Measurements from ENCODE around the gene ARHGEF16.

The ARHGEF16 gene

DNA sequence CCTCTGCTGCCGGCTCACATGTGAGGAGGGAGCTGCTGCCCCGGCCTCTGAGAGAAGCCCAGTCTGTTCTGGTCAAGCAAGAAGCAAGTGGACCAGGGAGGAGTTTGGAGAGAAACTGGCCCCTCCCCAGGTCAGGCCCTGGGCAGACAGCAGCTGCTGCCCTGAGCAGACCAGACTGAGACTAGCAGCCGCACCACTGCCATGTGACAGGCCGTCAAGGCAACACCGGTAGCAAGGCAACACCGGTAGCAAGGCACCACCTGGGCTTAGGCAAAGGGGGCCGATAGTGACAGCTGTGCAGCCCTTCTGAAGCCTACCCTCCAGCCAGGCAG, 50.3 kb downstream of the ARHGEF16 start:
- no peak for DNase-seq

DNA sequence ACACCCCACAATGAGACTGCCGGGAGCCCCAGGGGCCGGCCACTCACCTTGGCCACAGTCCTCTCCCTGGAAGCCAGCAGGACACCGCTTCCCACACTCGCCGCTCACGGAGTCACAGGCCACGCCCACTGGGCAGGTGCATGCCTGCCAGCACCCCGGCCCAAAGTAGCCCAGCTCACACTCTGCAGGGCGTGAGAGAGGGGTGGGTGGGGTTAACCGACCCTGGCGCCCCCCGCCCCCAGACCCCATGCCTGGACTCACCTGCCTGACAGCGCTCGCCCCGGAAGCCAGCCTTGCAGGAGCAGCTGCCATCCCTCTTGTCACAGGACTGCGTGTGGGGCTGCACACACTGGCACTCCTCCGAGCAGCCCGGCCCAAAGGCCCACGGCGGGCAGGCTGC, 50.7 kb downstream of the ARHGEF16 start:
- DNase-seq = no peak

DNA sequence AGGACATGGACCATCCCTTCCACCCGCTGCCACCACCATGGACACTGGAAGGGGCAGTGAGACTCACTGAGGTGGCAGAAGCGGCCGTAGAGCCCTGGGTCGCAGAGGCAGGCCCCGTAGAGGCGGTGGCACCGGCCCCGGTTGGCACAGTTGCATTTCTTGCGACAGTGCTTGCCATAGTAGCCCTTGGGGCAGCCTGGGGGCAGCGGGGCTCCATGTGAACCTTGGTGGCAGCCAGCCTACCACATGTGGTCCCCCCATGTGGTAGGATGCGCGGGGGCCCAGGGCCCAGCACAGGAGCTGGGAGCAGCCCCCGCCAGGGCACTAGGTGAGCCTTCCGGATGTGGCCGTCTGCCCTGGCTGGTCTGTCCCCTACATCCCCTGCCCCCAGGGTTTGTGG, 51.6 kb downstream of the ARHGEF16 start:
- DNase-seq = no peak

DNA sequence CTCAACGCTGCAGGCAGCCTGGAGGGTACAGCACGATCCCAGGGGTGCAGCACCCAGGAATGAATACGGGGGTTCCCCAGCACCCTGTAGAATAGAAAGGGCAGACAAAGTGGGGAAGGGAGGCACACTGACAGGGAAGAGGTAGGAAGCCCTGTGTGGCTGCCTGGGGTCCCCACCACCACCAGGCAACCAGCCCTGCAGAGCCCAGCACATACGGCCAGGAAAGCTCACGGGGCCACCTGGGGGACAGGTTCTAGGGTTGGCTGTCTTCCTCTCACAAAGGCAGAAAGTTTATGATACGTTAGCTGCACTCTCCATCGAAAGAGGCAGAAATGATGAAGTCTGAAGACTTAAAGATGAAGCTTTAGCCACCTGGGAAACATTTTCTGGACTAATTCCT, 52.5 kb downstream of the ARHGEF16 start:
- DNase-seq = no peak

DNA sequence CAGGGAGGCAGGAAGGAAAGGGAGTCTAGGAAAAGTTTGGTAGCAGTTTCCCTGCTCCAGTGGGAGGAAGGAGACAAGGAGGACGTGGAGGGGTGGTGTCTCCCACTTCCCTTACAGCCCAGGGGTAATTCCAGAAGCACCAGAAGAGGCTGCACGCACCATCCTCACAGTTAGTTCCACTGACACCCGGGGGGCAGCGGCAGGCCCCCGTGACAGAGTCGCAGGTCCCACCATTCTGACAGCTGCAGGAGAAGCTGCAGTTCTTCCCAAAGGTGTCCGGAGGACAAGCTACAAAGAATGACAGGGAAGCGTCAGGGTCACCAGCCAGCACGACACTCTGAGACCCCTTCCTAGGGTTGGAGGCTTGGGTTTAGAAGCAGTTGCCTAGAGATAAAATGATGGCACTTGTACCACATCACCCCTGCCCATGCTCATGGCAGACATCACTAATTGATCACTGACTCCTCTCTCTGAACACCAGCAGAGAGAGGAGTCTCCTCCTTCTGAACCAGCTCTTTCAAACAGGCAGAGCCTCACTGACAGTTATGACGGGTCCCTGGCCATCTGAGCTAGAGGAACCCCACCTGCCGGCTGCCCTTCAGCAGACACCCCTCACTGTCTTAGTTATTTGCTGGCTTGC, 53.3 kb downstream of the ARHGEF16 start:
- no peak for DNase-seq

DNA sequence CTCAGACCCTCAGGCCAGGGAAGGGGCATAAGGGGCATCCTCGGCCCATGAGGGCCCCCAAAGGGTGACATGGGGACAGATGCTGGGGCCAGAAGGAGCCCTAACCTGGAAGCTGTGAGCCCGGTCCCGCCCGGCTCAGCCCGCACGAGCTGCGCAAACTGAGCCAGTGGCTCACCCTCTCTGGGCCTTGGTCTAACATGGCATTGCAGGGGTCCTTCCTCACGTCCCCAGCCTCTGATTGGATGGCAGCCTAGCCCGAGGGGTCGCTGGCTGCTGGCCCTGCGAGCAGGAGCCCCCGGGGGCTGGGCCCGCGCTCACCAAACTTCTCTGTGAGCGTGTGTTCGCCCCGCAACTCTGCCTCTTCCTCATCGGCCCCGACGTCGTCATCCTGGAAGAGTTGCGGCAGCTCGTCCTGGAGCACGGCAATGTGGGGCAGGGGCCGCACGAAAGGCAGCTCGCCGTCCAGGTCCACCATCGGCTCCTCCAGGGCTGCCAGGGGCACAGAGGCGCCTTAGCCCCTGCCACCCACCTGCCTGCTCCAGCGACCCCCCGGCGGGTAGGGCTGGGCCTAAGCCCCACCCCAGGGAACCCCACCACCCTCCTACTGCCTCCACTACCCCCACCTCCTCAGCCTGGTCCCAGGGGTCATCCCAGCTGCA, 54.4 kb downstream of the ARHGEF16 start:
- no peak for DNase-seq

DNA sequence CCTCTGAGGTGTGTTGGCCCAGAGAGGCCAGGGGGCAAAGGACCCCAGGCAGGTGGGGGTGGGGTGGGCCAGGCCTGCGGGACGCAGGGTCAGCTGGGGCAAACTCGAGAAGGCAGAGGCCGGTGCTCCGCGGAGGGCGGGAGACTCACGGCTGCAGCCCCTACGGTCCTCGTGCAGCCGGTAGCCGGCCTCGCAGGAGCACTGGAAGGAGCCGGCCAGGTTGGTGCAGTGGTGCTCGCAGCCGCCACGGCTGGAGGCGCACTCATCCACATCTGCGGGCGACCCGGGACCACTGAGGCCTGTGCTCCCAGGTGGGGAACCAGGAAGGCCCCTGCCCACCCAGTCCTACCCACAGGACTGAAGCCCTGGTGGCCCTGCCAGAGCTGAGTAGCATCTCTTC, 55.3 kb downstream of the ARHGEF16 start:
- no peak for DNase-seq

DNA sequence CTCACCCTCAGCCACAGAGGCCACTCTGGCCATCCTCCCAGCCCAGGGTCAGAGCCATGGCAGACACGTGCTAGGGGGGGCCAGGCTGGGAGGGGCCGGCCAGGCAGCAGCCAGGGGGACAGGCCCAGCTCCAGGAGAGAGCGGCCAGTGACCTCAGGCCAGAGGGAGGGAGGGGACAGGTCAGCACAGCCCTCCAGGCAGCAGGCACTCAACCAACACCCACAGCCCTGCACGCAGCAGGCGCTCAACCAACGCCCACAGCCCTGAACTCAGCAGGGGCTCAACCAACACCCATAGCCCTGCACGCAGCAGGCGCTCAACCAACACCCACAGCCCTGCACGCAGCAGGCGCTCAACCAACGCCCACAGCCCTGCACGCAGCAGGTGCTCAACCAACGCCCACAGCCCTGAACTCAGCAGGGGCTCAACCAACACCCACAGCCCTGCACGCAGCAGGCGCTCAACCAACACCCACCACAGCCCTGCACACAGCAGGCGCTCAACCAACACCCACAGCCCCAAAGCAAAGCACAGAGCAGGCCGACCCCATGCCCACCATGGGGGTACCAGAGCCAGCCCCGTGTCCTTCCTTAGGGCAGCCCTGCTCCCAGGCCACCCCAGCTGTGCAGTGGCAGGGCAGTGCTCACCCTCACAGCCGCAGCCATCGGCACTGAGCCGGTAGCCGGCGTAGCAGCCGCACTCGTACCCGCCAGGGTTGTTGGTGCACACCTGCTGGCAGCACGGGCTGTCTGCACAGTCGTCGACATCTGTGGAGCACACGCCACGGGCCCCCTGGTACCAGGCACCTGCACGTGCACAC, 55.9 kb downstream of the ARHGEF16 start:
- DNase-seq = no peak

DNA sequence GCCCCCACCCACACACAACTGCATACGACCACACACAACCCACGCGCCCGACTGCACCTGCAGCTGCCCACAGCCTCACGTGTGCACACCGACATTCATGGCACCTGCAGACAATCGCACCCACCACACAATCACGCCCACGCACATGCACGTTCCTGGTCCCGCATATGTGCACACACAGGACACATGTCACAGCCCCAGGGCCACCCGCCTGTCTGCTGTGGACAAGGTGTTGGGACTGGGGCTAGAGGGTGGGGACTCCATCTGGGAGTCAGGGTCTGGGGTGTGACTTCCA, 56.4 kb downstream of the ARHGEF16 start:
- DNase-seq = no peak

DNA sequence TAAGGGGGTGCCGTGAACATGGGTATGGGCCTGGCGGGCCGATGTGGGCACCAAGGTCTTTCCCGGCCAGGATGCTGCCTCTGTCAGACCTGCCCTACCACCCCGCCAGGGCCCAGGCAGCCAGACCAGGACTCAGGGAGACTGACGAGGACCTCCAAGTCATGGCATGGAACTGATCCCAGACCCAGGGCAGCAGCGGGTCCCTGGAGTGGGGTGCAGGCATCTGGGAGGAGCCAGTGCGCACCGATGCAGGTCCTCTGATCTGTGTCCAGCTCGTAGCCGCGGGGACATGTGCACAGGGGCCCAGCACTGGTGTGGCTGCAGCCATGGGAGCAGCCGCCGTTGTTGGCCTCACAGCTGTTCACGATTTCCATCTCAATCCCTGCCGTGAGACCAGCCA, 56.8 kb downstream of the ARHGEF16 start:
- no peak for DNase-seq

DNA sequence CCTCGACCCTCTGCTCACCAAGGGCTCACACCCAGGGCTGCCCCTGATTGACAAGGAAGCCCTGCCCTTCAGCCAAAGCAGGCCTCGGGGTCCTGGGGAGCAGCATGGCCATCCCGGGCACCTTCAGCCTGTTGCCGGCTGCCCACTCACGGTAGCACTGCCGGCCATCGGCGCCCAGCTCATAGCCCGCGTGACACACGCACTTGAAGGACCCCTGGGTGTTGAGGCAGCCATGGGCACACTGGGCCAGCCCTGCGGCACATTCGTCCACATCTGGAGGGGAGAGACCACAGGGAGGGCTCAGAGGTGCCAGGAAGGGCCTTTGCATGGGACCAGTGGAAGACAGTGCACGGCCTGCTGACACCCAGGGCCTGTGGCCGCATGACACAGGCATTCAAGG, 57.4 kb downstream of the ARHGEF16 start:
- no peak for DNase-seq

DNA sequence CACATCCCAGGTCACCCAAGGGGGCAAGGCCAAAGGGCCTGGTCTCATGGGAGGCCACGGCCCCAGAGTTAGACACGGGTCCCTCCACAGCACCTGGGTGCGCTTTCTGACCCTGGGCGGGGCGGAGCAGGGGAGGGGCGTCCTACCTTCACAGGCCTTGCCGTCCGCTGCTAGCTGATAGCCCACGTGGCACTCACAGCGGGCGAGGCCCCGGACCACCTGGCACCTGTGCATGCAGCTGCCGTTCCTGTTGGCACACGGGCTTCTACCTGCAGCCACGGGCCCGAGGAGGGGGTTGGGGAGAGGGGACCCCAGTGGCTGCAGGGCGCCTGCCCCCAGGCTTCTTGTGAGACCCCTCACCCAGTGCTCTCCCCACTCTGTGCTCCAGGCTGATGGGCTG, 59.9 kb downstream of the ARHGEF16 start:
- DNase-seq = no peak

DNA sequence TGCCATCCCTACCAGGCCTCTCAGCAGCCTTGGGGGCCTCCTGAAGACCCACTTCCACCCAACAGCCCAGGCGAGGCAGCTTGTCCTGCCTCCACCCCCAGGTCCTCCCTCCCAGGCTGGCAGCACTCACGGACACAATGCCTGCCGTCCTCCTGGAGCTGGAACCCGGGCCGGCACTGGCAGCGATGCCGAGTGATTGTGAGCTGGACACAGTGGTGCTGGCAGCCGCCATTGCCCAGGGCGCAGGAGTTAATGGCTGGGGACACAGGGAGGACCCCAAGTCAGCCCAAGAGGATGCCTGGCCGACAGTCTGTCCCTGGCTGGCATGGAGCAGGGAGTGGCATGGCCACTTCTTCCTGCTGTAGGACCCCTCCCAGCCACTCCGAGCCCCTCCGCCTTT, 60.8 kb downstream of the ARHGEF16 start:
- DNase-seq = no peak

DNA sequence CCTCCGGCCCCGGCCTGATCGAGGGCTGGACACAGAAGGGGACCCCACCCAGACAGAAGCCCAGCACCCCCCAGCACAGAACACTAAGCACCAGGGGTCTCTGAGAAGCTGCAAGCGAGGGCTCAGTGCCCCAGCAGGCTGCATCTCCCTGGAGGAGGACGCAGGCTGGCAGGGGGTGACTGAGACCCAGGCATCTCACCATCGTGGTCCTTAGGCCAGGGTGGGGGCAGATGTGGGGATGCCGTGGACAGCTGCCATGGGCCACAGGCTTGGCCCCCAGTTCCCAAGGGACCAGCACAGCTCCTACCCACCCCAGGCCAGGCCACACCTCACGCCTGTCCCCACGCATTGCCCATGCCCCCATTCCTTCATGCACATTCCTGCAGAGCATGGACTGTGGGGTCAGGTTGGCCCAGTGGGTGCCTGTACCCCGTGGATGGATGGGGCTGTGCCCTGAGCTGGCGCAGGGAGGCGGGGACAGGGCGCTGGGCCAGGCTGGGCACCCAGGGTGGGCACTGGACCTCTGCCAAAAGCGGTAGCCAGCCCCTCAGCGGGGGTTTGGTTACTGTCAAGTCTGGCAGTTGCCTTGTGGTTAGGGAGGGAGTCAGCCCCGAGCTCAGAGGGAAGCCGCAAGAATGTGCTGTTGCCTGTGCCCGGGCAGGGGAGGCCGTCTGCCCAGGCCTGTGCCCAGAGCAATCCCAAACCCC, 61.5 kb downstream of the ARHGEF16 start:
- no peak for DNase-seq

DNA sequence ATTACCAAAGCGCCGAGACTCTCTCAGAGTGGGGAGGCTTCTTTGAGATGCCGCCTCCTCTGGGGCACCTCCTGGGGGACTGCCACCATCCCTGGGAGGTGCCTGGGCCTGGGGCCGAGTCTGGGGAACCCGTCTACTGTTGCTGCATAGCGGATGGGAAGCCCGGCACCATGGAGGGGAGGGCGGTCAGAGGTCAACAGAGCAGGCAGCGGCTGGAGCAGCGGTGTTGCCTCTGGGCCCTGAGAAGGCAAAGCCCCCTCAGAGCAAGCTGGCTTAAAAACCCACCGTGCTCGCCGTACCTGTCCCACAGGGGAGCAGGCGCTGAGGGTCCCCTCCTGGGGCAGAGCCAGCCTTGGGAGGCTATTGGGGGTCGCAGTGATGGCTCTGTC, 62.0 kb downstream of the ARHGEF16 start:
- no peak for DNase-seq

DNA sequence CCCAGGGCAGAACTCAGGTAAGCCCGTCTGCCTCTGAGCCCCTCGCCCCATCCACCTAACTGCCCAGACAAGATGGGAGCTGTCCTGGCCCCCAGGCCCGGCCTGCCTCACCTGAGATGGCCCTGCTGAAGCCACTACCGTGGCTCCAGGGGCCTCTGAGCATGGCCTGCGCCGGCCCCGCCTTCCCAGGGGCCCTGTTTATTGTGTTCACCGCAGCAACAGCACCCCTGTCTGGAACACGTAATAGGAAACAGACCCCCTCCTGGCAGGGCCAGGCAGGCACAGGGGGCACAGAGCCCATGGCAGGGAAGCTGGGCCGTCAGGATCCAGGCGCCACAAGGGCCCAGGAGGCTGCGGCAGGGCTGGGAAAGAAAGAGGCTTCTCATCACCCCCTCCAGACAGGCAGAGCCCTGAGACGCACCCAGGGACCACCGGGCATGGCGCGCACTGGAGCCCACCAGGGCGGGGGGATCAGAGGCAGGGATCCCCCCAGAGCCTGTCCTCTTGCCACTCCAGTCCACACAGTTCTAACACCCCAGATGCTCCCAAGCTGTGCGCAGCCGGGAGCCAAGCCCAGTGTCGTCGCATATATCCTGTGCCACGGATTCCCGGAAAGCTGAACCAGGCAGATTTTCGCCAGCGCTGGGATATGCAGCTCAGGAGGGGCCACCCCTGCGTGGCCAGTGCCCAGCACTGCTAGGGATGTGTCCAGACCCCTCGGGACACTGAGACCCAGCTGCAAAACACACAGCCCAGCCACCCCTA, 62.6 kb downstream of the ARHGEF16 start:
- DNase-seq = no peak

DNA sequence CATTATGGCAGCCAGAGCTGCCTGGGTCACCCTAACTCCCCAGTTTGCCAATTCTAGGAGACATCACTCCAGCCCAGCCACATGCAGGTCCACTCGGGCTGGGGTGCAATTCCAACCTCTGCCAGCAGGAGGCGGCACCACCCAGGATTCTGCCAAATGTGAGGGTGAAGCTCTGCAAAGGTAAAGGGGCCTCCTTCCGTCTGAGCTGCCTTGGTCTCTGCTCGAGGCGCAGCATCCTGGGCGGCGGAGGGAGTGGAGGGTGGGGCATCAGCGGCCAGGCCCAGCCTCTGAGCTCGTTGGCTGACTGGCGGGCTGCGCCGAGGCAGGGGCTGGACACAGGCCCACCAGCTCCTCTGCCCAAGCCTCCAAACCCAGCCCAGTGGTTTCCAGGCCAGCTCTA, 63.8 kb downstream of the ARHGEF16 start:
- no peak for DNase-seq

DNA sequence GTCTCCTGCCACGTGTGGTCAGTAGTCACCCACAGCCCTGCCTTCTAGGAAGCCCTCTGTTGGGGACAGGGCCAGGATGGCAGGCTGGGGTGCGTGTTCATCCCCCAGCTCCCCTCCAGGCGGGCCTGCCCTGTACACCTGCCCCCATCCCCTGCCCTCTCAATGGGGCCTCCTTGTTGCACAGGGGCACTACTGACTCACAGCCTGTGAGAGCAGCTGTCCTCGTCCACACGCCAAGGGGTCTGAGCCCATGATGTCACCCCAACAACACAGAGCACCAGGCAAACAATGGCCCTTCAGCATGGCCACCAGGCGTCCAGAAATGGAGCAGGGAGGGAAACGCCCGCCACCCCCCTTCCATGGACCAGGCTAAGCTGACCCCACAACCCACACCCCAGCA, 64.3 kb downstream of the ARHGEF16 start:
- no peak for DNase-seq

DNA sequence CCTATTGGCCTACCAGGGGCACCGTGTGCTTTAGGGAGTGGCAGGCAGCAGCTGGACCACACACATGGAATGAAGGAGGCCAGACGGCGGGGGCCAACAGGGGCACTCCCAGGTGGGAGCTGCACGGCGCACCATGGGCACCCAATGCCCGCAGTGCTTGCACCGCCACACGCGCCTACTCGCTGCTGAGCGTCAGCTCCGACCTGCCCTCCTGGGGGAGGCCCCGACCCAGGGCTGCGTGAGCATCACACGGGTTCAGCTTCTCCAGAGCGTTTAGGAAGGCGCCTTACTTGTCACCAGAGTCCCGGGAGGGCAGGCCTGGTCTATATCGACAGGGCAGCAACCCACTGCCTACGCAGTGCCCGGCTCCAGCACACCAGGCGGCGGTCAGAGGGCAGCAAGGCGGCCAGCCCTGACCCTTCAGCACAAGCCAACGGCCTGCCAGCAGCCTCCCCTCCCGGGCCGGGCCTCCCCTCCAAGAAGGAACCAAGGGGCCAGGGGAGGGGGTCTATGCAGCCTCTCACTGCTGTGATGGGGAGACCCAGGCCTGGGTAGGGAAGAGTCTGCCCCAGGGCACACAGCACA, 64.9 kb downstream of the ARHGEF16 start:
- no peak for DNase-seq

DNA sequence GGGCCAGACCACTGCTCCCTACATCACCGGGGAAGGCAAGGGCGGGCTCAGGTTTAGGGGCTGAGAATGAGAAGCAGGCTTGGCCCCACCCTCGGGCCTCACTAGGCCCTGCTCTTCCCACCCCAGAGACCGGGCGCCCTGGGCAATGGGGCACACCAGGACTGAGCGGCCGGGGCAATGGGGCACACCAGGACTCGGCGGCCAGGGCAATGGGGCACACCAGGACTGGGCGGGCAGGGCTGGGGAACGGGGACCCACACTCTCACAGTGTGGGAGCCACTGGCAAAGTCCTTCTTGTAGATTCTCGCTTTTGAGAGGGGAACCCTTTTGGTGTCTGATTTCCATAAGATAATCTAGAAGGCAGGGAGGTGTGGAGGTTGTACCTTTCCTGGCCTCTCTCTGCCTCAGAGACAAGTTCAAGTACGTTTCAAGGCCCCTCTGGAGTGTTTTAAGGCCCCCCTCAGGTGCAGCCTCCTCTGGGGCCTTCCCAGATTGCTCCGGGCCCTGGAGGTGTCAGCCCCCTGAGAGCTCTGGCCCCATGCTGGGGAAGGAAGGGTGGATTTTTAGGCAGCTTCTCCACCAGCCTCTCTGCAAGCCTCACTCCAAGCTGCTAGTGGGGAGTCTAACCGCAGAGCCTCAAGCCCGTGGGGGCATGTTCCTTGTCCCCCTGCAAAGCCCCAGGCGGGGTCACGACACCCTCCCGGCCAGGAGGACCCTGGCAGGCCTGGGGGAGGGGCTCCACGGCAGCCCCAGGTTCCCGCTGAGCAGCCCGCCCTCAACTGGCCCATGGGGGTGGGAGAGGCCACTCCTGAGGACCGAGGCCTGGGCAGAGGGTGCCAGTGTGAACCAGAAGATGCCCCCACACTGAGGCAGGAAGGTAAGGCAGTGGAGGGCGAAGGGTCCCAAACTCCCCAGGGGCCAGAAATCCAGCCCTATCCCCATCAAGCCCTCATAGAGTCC, 66.2 kb downstream of the ARHGEF16 start:
- DNase-seq = no peak

DNA sequence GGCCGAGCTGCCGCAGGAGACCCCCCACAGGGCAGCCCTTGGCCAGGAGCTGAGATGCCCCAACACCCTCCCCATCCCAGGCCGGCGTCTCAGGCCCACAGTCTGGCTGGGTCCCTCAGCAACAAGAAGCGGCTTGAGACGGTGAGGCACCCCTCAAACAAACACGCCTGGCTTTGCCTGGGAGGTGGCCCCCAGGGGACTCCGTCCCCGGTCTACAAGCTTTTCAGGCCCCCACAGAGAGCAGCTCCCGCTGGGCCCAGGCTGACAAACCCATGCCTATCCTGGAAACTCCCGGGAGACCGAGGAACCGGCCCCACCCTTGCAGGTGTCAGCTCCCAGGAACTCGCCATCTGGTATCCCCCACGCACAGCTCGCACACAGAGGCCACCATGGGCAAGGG, 67.0 kb downstream of the ARHGEF16 start:
- no peak for DNase-seq

DNA sequence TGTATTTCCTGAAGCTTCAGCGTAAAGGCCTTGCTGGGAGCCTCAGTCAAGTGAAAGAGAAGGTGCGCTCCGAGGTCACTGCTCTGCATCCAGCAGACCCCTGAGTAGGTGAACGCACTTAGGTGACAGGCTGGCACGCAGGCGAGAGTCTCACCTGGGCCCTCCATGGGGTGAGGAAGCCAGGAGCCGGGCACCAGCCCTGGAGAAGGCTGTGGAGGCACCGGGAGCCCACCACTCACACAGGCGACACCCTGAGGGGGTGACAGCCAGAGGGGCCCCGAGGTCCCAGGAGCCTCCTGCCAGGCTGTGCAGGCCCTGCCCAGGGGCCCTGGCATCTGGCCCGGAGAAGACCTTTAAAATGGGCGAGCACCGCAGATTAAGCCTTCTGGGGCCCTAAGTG, 67.6 kb downstream of the ARHGEF16 start:
- DNase-seq = no peak
